Progenitor cell of endocrine pancreas (in vitro differentiated cells): ENCODE results near the gene ACACB. TPM values are rescaled to one million over a fixed set of nuclear protein-coding genes. Genes with fewer than 3 reads are reported as not detected.

Source experiments
- DNase-seq: peaks from one replicate; pipeline ENCODE4 v3.0.0; 2021; ENCODE audit warnings: low spot score; ENCODE audit not compliant: unreplicated experiment
- H3K27ac Mint-ChIP-seq: 2 replicates; pipeline ENCODE4 v1.8.0; 2021; ENCODE audit warnings: mild to moderate bottlenecking, moderate library complexity, mixed read lengths
- H3K27me3 Mint-ChIP-seq: 2 replicates; pipeline ENCODE4 v1.8.0; 2021; ENCODE audit warnings: mixed read lengths
- H3K36me3 Mint-ChIP-seq: 2 replicates; pipeline ENCODE4 v1.8.0; 2022; ENCODE audit warnings: mixed read lengths; ENCODE audit not compliant: insufficient read depth
- H3K4me1 Mint-ChIP-seq: 2 replicates; pipeline ENCODE4 v1.8.0; 2021; ENCODE audit warnings: low read depth, mixed read lengths
- H3K4me3 Mint-ChIP-seq: 2 replicates; pipeline ENCODE4 v1.8.0; 2021; ENCODE audit warnings: low read depth, mild to moderate bottlenecking, moderate library complexity, mixed read lengths
- H3K9me3 Mint-ChIP-seq: 2 replicates; pipeline ENCODE4 v1.8.0; 2021; ENCODE audit warnings: low read depth, mixed read lengths
- total RNA-seq: library from RNA; stranded (reverse); gene quantifications from 2 replicates; pipeline ENCODE4 v1.2.1, GENCODE V29; 2021
- TF ChIP-seq, protein P1 (sequence below): fragments of 200-600 bp; sonication (generic); IDR thresholded peaks from one replicate; pipeline ENCODE4 v1.5.0; 2021; ENCODE audit warnings: antibody characterized with exemption, mild to moderate bottlenecking; ENCODE audit not compliant: unreplicated experiment

ACACB gene
- total RNA-seq, 1 donor from 2014 or later = 47.3 TPM

DNA sequence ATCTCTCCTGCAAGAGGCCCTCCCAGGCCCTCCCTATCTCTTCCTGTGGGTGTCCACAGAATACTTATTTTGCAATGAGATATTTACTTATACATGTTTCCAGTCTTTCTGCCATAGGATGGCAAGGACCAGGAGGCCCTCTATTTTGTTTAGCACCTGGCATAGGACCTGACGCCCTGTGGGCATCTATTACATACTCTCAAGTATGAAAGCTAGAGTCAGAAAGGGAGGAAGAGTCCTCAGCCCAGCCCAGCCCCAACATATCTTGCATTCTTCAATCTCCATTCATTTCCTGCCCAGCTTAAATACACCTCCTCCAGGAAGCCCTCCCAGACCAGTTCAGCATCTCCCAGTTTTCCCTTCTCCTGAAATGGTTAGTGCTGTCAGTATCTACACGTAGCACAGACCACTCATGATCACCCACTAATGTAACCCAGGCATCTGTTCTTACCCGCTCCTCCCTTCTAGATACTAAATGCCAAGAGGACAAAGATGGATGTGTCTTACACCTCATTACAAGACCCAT lies 185.3 kb downstream of the ACACB start:
- Mint-ChIP-seq H3K9me3 (no peaks in the 10 kb centered on the region), H3K4me1 (no peaks in the 10 kb centered on the region), H3K4me3 (no peak overlapping the region), H3K27me3 (peaks cover 25% of the 10 kb centered on the region), H3K27ac (no peak overlapping the region), H3K36me3 (no peaks in the 10 kb centered on the region)
- DNase-seq = no peak
- TF ChIP-seq, protein P1, sequence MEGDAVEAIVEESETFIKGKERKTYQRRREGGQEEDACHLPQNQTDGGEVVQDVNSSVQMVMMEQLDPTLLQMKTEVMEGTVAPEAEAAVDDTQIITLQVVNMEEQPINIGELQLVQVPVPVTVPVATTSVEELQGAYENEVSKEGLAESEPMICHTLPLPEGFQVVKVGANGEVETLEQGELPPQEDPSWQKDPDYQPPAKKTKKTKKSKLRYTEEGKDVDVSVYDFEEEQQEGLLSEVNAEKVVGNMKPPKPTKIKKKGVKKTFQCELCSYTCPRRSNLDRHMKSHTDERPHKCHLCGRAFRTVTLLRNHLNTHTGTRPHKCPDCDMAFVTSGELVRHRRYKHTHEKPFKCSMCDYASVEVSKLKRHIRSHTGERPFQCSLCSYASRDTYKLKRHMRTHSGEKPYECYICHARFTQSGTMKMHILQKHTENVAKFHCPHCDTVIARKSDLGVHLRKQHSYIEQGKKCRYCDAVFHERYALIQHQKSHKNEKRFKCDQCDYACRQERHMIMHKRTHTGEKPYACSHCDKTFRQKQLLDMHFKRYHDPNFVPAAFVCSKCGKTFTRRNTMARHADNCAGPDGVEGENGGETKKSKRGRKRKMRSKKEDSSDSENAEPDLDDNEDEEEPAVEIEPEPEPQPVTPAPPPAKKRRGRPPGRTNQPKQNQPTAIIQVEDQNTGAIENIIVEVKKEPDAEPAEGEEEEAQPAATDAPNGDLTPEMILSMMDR = no peak

GRCh38 chr12:109302358-109302757 lies 186.0 kb downstream of the ACACB start:
- Mint-ChIP-seq H3K27ac (no peak overlapping the region), H3K4me3 (no peak overlapping the region), H3K27me3 (peaks cover 32% of the 10 kb centered on the region)

GRCh38 chr12:109302770-109303169 lies 186.4 kb downstream of the ACACB start:
- DNase-seq = no peak
- Mint-ChIP-seq H3K4me1 (no peaks in the 10 kb centered on the region), H3K27ac (no peak overlapping the region), H3K4me3 (no peak overlapping the region), H3K27me3 (peaks cover 36% of the 10 kb centered on the region), H3K36me3 (no peaks in the 10 kb centered on the region), H3K9me3 (no peaks in the 10 kb centered on the region)
- TF ChIP-seq, protein P1 = no peak

More at GRCh38 chr12:109302358-109302757, 186.0 kb downstream of the ACACB start:
- no peak for DNase-seq
- Mint-ChIP-seq H3K9me3 (no peaks in the 10 kb centered on the region), H3K36me3 (no peaks in the 10 kb centered on the region), H3K4me1 (no peaks in the 10 kb centered on the region)
- TF ChIP-seq, protein P1 = peak; percentile 40

DNA sequence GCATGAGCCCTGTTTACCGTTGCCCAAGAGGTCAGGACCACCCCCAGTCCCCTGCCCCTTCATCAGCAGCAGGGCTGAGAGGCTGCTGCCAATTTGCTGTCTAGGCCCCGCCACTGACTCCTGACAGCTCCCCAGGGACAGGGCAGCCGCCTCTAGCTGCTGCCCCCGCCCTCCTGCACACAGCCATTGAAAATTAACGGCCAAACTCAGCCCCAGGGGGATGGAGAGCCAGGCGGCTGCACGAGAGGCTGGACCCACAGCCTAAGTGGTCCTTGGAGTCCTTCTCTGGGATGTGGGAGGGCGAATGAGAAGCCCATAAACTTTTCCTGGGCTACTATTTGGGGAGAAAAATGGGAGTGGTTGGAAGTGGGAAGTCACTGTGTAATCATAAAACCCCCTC lies 188.1 kb downstream of the ACACB start:
- TF ChIP-seq, protein P1 = no peak
- H3K36me3 Mint-ChIP-seq = no peaks in the 10 kb centered on the region
- H3K27ac Mint-ChIP-seq = no peak overlapping the region
- no peak overlapping the region for H3K4me3 Mint-ChIP-seq
- DNase-seq = no peak
- H3K27me3 Mint-ChIP-seq = peaks cover 50% of the 10 kb centered on the region
- H3K4me1 Mint-ChIP-seq = peaks cover 2% of the 10 kb centered on the region
- H3K9me3 Mint-ChIP-seq = no peaks in the 10 kb centered on the region

DNA sequence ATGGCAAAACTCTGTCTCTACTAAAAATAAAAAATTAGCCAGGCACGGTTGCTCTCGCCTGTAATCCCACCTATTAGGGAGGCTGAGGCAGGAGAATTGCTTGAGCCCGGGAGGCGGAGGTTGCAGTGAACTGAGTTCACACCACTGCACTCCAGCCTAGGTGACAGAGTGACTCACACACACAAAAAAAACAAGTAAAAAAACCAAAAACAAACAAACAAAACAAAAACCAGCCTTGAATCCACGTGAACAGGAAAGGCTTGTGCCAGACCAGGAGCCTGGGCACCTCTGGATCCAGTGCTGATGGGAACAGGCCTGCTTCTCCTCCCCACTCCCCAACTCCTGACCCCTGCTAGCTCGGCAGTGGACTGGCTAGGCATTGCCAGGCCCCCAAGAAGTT lies 189.2 kb downstream of the ACACB start:
- no peak overlapping the region for H3K27ac Mint-ChIP-seq
- TF ChIP-seq, protein P1 = no peak
- no peak overlapping the region for H3K4me3 Mint-ChIP-seq
- H3K9me3 Mint-ChIP-seq = no peaks in the 10 kb centered on the region
- DNase-seq = no peak
- H3K36me3 Mint-ChIP-seq = no peaks in the 10 kb centered on the region
- peaks cover 4% of the 10 kb centered on the region for H3K4me1 Mint-ChIP-seq
- peaks cover 55% of the 10 kb centered on the region for H3K27me3 Mint-ChIP-seq
